D721Med (cell line): ENCODE results near the gene TSSK3.

ENCODE experiments used
- DNase-seq: peaks from one replicate; pipeline ENCODE4 v3.0.0; 2011; ENCODE audit warnings: low spot score; ENCODE audit not compliant: insufficient read length
- FAIRE-seq: peaks from 2 replicates; lab custom pipeline; 2011; peaks lifted over from hg19 to GRCh38; lab: Jason Lieb, UNC
- CTCF ChIP-seq: IDR thresholded peaks from 2 replicates; pipeline ENCODE4 v1.5.1; 2012; ENCODE audit warnings: mild to moderate bottlenecking, control low read depth; ENCODE audit not compliant: insufficient read depth; ENCODE audit errors: missing control alignments

TSSK3 gene

GRCh38 chr1:32339363-32339978, 22.9 kb upstream of the TSSK3 start:
- no peak for TF ChIP-seq CTCF
- DNase-seq (no peak), FAIRE-seq (no peak)

GRCh38 chr1:32341186-32341757, 21.1 kb upstream of the TSSK3 start:
- FAIRE-seq, result no peak
- TF ChIP-seq CTCF, result no peak
- DNase-seq, result no peak

GRCh38 chr1:32341971-32342370, 20.4 kb upstream of the TSSK3 start:
- no peak for DNase-seq
- TF ChIP-seq CTCF, result no peak
- FAIRE-seq, result no peak

GRCh38 chr1:32342704-32343103, 19.6 kb upstream of the TSSK3 start:
- no peak for TF ChIP-seq CTCF
- no peak for DNase-seq
- FAIRE-seq, result no peak

GRCh38 chr1:32345289-32345827, 17.0 kb upstream of the TSSK3 start:
- TF ChIP-seq CTCF, result no peak
- DNase-seq, result no peak
- no peak for FAIRE-seq

- FAIRE-seq (no peak), DNase-seq (no peak)
- TF ChIP-seq CTCF, result no peak
These were observed 15.7 kb upstream of the TSSK3 start for GRCh38 chr1:32346532-32347157.
